Kidney glomerular epithelial cell (primary cell): ENCODE data around the gene PIGU.

Experiments used
- DNase-seq: peaks from one replicate; lab custom pipeline; 2025; lab: John Stamatoyannopoulos, UW

The PIGU gene

GRCh38 chr20:34578521-34578920 lies 98.4 kb downstream of the PIGU start:
- DNase-seq = no peak

- no peak for DNase-seq
Measured at GRCh38 chr20:34578025-34578424, 98.9 kb downstream of the PIGU start.

- DNase-seq = no peak
Measured at GRCh38 chr20:34577061-34577460, 99.8 kb downstream of the PIGU start.

- no peak for DNase-seq
Measured at GRCh38 chr20:34575756-34576155, 101.1 kb downstream of the PIGU start.

- no peak for DNase-seq
Measured at GRCh38 chr20:34575271-34575670, 101.6 kb downstream of the PIGU start.

- DNase-seq = no peak
Measured at GRCh38 chr20:34574861-34575260, 102.0 kb downstream of the PIGU start.

GRCh38 chr20:34574426-34574825 lies 102.5 kb downstream of the PIGU start:
- DNase-seq = no peak

- no peak for DNase-seq
Measured at GRCh38 chr20:34573541-34574300, 103.2 kb downstream of the PIGU start.

- DNase-seq = no peak
Measured at GRCh38 chr20:34571753-34572152, 105.1 kb downstream of the PIGU start.

- DNase-seq = peak; percentile 22
Measured at GRCh38 chr20:34570859-34571306, 106.0 kb downstream of the PIGU start.

GRCh38 chr20:34569598-34569997 lies 107.3 kb downstream of the PIGU start:
- DNase-seq = no peak

- DNase-seq = no peak
Measured at GRCh38 chr20:34567892-34568865, 108.7 kb downstream of the PIGU start.

- no peak for DNase-seq
Measured at GRCh38 chr20:34566978-34567891, 109.7 kb downstream of the PIGU start.

GRCh38 chr20:34564833-34565232 lies 112.1 kb downstream of the PIGU start:
- DNase-seq = no peak

- DNase-seq = no peak
Measured at GRCh38 chr20:34562641-34563040, 114.3 kb downstream of the PIGU start.

- no peak for DNase-seq
Measured at GRCh38 chr20:34561661-34562060, 115.2 kb downstream of the PIGU start.

GRCh38 chr20:34560614-34561013 lies 116.3 kb downstream of the PIGU start:
- DNase-seq = no peak

GRCh38 chr20:34560141-34560523 lies 116.8 kb downstream of the PIGU start:
- no peak for DNase-seq

GRCh38 chr20:34559311-34560140 lies 117.4 kb downstream of the PIGU start:
- no peak for DNase-seq

GRCh38 chr20:34558320-34559218 lies 118.3 kb downstream of the PIGU start, which contains the start of gene MAP1LC3A:
Gene MAP1LC3A (plus strand): TSS chr20:34558718. CDS start chr20:34558869, 151 bp downstream.
- DNase-seq = peak; percentile 63
